Measurements from ENCODE around the gene TBX15. TPM values are rescaled to one million over a fixed set of nuclear protein-coding genes. Genes with fewer than 3 reads are reported as not detected.

TBX15 gene
- total and polyA plus RNA-seq, 2 experiments from 2014 or later: 38.7 to 41.7 TPM

DNA sequence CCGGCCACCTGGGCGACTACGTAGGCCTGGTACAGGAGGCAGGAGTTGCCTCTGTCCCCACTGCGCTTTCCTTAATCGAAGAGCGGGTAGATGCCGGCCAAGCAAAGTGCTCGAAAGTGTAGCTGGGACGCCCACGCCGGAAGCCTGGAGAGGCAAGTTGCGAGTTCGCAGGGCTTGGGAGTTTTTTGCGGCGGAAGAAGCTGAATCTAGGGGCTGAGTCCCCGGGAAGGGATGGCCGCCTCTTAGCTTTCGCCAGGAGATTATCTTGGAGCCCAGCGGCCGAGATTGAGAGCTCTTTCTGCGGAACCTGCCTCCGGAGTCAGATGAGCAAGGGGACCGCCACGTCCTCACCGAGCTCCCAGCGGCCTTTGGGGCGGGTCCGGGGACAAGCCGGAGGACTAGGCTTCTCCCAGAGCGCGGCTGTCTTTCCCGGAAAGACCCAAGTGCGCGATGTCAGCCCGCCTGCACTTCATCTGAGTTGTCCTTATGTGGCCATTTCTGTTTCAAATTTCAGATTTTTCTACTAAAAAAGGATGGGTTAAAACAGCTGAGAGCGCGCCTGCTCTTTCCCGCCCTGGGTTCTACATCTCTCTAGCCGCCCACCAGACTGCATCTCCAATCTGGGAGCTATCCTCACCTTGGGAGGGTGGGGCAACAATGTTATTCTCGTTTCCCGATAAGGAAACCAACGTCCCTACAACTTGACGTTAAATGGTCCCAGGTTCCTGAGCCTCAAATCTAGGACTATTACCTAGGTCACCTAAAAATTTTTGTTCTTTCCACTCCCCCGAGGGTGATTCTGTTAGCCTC is 12.4 kb upstream of the TBX15 start:
- H3F3A ChIP-seq (ENCODE audit: insufficient read depth): no peaks in the 10 kb centered on the region
- peak overlapping the region; percentile 61 for H3K4me3 ChIP-seq
- WGBS, 2 experiments (ENCODE audit: low coverage in 1 of 2, low lambda C conversion rate in 2 of 2, missing lambda C conversion rate in 2 of 2): 3 to 5% methylated on average over 44 of the region's 44 CpGs
- peaks cover 8% of the 10 kb centered on the region for H3K4me1 ChIP-seq (ENCODE audit: insufficient read depth)
- peak overlapping the region; percentile 75 for H3K9ac ChIP-seq
- TF ChIP-seq EZH2 (IDR thresholded peaks at IDR 0.05; ENCODE audit: insufficient read depth, poor library complexity, severe bottlenecking) (no peak), EZH2phosphoT487 (IDR thresholded peaks at IDR 0.05; ENCODE audit: insufficient read depth, low read depth) (no peak)
- H2AFZ ChIP-seq: peak overlapping the region; percentile 84
- H4K20me1 ChIP-seq (ENCODE audit: insufficient read depth): no peaks in the 10 kb centered on the region
- in situ Hi-C loops (cut with MboI): no loop called here
- 0 out of 2 replicates have a peak overlapping the region, but pooled peaks have one; percentile 68 for H3K27ac ChIP-seq
- DNase-seq: peak; percentile 77
- H3K9me2 ChIP-seq (ENCODE audit: insufficient read depth): no peaks in the 10 kb centered on the region
- H3K27me3 ChIP-seq (replicated peaks; ENCODE audit: insufficient read depth): no peaks in the 10 kb centered on the region
- H3K4me2 ChIP-seq (ENCODE audit: unreplicated experiment): peak overlapping the region; percentile 74
- no peaks in the 10 kb centered on the region for H3K79me2 ChIP-seq (ENCODE audit: insufficient read depth)
- no peaks in the 10 kb centered on the region for H3K36me3 ChIP-seq (ENCODE audit: low read depth)
- H3K9me3 ChIP-seq (ENCODE audit: low read depth): no peaks in the 10 kb centered on the region

DNA sequence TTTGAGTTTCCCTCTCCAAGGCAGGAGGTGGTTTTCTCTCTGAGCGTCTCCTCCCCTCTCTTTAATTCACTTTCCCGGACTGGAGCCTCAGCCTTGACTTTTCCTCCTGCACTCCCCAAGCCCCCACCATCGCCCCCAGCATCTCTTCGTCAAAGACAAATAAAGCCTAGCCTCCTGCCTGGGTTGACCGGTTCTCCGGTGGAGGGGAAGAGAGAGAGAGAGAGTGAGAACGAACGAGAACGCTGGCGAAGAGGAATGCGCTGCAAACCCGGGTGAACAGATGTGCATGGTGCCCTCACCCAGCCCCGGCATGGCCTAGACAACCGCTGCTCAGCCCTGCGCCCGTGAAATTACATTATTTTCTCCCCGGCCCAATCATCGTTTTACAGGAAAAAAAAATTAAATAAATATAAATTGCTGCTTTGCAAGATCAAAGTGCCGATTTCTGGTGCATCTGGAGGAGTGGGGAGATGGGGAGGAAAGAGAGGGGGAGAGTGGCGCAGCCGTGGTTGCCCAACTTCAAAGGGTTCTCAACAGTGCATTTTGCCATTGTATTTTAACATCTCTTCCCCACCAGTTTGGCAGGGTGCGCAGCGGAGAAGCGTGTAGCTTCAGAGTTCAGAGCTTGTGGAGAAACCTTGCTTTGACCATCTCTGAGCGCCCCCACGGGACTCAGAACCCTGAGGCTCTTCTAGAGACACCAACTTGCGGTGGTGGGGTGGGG is 11.4 kb upstream of the TBX15 start:
- no peaks in the 10 kb centered on the region for H3K9me2 ChIP-seq (ENCODE audit: insufficient read depth)
- in situ Hi-C loops (cut with MboI): no loop called here
- no peak for TF ChIP-seq EZH2 (IDR thresholded peaks at IDR 0.05; ENCODE audit: insufficient read depth, poor library complexity, severe bottlenecking)
- no peak for TF ChIP-seq EZH2phosphoT487 (IDR thresholded peaks at IDR 0.05; ENCODE audit: insufficient read depth, low read depth)
- no peak for DNase-seq
- H3K79me2 ChIP-seq (ENCODE audit: insufficient read depth): no peaks in the 10 kb centered on the region
- no peaks in the 10 kb centered on the region for H4K20me1 ChIP-seq (ENCODE audit: insufficient read depth)
- H3K4me1 ChIP-seq (ENCODE audit: insufficient read depth): peaks cover 8% of the 10 kb centered on the region
- 46 to 47% methylated on average over 24 to 27 of the region's 27 CpGs for WGBS, 2 experiments (ENCODE audit: low coverage in 1 of 2, low lambda C conversion rate in 2 of 2, missing lambda C conversion rate in 2 of 2)
- no peaks in the 10 kb centered on the region for H3K36me3 ChIP-seq (ENCODE audit: low read depth)
- H3K4me3 ChIP-seq: no peak overlapping the region
- H3K4me2 ChIP-seq (ENCODE audit: unreplicated experiment): no peak overlapping the region
- H3K27ac ChIP-seq: no peak overlapping the region
- no peak overlapping the region for H2AFZ ChIP-seq
- no peak overlapping the region for H3K9ac ChIP-seq
- H3K27me3 ChIP-seq (replicated peaks; ENCODE audit: insufficient read depth): no peaks in the 10 kb centered on the region
- H3F3A ChIP-seq (ENCODE audit: insufficient read depth): no peaks in the 10 kb centered on the region
- no peaks in the 10 kb centered on the region for H3K9me3 ChIP-seq (ENCODE audit: low read depth)

DNA sequence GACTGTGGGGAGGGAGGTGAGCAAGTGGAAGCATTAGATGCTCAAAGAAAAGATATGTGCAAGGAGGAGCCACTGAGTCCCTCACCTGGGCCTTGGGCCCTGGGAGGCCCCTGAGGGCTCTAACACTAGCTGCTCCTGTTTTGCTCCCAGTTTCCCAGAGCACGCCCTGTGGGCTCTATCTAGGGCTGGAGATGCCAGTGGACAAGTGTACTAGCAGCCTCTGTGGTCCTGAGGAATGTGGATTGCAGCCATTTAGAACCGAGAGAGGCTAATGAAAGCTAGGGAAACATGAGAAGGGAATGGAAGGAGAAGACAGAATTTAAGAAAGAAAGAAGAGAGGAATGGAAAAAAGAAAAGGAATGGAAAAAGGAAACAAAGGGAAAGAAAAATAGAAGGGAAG is 10.0 kb upstream of the TBX15 start:
- no peak overlapping the region for H3K9ac ChIP-seq
- no peak overlapping the region for H2AFZ ChIP-seq
- H4K20me1 ChIP-seq (ENCODE audit: insufficient read depth): no peaks in the 10 kb centered on the region
- H3K79me2 ChIP-seq (ENCODE audit: insufficient read depth): no peaks in the 10 kb centered on the region
- H3K9me2 ChIP-seq (ENCODE audit: insufficient read depth): no peaks in the 10 kb centered on the region
- in situ Hi-C loops (cut with MboI): no loop called here
- no peaks in the 10 kb centered on the region for H3F3A ChIP-seq (ENCODE audit: insufficient read depth)
- no peak for DNase-seq
- no peak overlapping the region for H3K27ac ChIP-seq
- H3K27me3 ChIP-seq (replicated peaks; ENCODE audit: insufficient read depth): no peaks in the 10 kb centered on the region
- no peaks in the 10 kb centered on the region for H3K36me3 ChIP-seq (ENCODE audit: low read depth)
- no peak for TF ChIP-seq EZH2phosphoT487 (IDR thresholded peaks at IDR 0.05; ENCODE audit: insufficient read depth, low read depth)
- TF ChIP-seq EZH2 (IDR thresholded peaks at IDR 0.05; ENCODE audit: insufficient read depth, poor library complexity, severe bottlenecking): no peak
- H3K4me3 ChIP-seq: no peak overlapping the region
- no peak overlapping the region for H3K4me2 ChIP-seq (ENCODE audit: unreplicated experiment)
- 84 to 91% methylated on average over 2 of the region's 2 CpGs for WGBS, 2 experiments (ENCODE audit: low coverage in 1 of 2, low lambda C conversion rate in 2 of 2, missing lambda C conversion rate in 2 of 2)
- peaks cover 8% of the 10 kb centered on the region for H3K4me1 ChIP-seq (ENCODE audit: insufficient read depth)
- no peaks in the 10 kb centered on the region for H3K9me3 ChIP-seq (ENCODE audit: low read depth)

DNA sequence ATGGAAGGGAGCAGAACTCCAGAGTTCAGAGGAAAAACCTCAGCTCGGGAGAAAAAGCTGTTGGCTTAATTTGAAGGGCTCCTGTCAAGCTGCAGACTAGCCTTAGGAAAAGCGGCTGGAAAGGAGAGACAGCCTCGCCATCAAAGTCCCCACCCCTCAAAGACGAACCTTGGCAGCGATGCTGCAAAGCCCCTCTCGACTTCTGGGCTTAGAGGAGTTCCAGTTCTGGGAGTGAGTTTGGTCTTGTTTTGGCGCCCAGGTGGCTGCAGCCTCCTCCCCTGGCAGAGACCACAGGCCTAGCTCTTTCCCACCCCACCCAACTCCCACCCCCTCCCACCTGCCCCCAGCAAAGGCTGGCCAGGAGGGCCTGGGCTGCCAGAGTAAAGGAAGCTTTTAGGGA is 9.1 kb upstream of the TBX15 start:
- Histone ChIP-seq H3K4me3 (no peak overlapping the region), H3K27me3 (replicated peaks; ENCODE audit: insufficient read depth) (no peaks in the 10 kb centered on the region)
- TF ChIP-seq EZH2phosphoT487 (IDR thresholded peaks at IDR 0.05; ENCODE audit: insufficient read depth, low read depth): no peak
- no peak for TF ChIP-seq EZH2 (IDR thresholded peaks at IDR 0.05; ENCODE audit: insufficient read depth, poor library complexity, severe bottlenecking)

More for the DNA sequence above, 9.1 kb upstream of the TBX15 start:
- Histone ChIP-seq H3K9me3 (ENCODE audit: low read depth) (no peaks in the 10 kb centered on the region), H3K27ac (no peak overlapping the region), H3K4me1 (ENCODE audit: insufficient read depth) (peaks cover 6% of the 10 kb centered on the region), H3F3A (ENCODE audit: insufficient read depth) (no peaks in the 10 kb centered on the region), H3K4me2 (ENCODE audit: unreplicated experiment) (no peak overlapping the region), H2AFZ (no peak overlapping the region), H3K79me2 (ENCODE audit: insufficient read depth) (no peaks in the 10 kb centered on the region), H3K9ac (no peak overlapping the region), H3K9me2 (ENCODE audit: insufficient read depth) (no peaks in the 10 kb centered on the region), H3K36me3 (ENCODE audit: low read depth) (no peaks in the 10 kb centered on the region), H4K20me1 (ENCODE audit: insufficient read depth) (no peaks in the 10 kb centered on the region)
- no peak for DNase-seq
- WGBS, 2 experiments (ENCODE audit: low coverage in 1 of 2, low lambda C conversion rate in 2 of 2, missing lambda C conversion rate in 2 of 2): 89 to 90% methylated on average over 7 of the region's 7 CpGs
- in situ Hi-C loops (cut with MboI): no loop called here

All from GM23248 (cell line).